Hematopoietic multipotent progenitor cell treated with erythropoietin and hydrocortisone succinate and interleukin-3 and kit ligand, for 4 days (in vitro differentiated cells): Measurements from ENCODE around the gene DIABLO.
"Not testable (repeated sequence)": the region's sequence is repeated elsewhere in the genome, so short reads cannot be mapped to it uniquely, and the experiment has no call there.

Experiments used
- DNase-seq: peaks from one replicate; pipeline ENCODE4 v3.0.0-alpha.2; 2015

Gene DIABLO

DNA sequence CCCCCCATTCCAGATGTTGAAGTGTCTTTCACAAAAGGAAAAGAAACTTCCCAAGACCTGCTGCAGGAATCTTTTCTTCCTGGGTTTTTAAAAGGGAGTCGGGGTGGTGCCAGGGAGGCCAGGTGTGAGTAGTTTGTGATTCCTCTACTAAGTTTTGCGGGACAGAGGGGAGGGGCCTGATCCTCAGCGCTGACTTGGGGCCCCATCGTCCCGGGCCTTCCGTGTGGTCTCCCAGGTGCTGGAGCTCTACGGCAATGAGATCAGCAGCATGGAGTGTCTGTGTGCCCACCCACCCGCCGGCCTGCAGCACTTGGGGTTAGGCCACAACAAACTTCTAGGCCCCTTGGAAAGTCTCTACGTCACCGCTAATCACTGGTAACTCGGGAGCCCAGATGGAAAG, 38.4 kb downstream of the DIABLO start:
- DNase-seq = no peak

DNA sequence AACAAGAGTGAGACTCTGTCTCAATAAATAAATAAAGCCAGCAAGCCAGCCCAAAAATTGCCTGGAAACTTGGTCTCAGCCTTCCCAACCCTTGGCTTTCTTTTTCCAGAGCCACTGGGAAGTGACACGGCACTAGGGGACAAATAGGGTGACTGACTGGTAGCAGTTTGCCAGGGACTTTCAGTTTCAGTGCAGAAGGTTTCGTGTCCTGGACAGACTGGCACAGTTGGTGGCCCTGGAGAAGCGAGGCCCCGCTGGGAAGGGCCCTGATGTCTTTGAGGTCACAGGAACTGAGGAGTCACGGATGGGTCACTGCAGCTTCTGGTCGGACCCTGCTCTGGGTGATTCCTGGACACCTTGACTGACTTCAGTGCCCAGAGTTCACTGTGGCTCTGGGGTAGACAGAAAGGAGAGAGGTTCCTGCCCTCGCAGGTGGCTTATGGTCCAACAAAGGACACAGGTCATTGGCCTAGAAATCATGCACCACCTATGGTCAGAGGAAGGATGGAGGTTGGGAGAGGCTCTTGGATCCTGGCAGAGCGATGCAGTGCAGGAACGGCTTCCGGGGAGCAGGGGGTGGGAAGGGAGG, 40.3 kb downstream of the DIABLO start:
- no peak for DNase-seq

- no peak for DNase-seq
Measured at GRCh38 chr12:122185079-122185478, 40.8 kb downstream of the DIABLO start.

DNA sequence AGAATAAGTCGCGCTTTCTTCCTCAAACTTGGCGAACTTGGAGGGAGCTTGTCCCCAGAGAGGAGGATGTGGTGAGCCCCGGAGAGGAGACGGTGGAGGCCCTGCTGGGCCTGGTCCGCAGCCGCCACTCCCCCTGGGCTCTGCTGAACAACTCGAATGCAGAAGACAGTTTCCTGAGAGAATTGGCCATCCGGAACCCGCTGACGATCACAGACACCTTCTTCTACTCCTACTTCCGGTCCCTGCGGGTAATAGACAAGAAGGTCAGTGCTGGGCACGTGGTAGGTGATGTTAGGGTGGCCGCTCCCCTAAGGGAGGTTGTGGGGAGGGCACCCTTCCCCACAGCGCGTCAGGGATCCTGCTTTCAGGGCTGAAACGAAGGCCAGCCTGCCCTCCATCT, 41.3 kb downstream of the DIABLO start:
- peak; percentile 54 for DNase-seq

DNA sequence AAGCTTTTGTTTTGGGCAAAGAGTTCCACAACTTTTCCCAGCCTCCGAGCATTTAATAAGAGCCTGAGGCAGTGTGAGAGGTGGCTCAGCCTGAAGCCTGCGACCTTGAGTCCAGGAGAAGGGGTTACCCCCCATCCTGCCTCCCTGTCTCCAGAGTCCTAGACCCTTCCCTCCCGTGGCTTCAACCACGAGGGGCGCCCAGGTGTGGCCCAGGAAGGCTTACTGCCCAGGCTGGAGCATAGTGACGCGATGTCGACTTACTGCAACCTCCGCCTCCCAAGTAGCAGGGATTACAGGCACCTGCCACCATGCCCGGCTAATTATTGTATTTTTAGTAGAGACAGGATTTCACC, 42.3 kb downstream of the DIABLO start:
- DNase-seq = no peak

DNA sequence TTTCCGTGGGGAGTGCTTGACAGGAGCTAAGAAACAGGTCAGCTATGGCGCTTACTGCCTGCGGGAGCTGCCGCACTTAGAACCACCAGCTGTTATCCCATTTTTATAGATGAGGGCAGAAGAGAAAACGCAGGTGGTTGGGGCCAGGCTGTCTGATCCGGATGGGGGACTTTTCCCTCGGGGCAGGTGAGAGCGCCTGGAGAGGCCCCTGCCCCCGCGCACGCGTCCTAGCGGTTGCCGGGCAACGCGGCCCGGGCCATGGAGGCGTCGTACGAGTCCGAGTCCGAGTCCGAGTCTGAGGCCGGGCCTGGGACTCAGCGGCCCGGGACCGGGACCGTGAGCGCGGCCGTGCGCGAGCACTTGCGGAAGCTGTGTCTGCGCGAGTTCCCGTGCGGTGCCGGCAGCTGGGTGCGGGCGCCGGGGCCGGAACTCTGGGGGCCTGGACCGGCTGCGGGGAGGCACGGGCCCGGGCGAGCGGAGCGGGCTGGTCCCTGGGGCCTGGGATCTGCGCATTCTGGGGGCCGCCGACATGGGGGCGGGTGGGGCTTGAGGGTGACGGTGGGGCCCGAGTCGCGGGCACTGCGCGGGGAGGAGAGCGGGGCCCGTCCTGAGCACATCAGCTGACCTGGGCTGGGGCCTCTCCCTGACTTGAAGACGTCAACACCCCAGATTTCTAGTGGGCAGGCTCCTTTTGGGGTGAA, 42.8 kb downstream of the DIABLO start, which contains the start of gene LRRC43:
LRRC43 (plus strand) TSS at position 237 of the 701 bp plus-strand sequence; CDS start at position 259, 22 bp downstream.
- DNase-seq = peak; percentile 47

DNA sequence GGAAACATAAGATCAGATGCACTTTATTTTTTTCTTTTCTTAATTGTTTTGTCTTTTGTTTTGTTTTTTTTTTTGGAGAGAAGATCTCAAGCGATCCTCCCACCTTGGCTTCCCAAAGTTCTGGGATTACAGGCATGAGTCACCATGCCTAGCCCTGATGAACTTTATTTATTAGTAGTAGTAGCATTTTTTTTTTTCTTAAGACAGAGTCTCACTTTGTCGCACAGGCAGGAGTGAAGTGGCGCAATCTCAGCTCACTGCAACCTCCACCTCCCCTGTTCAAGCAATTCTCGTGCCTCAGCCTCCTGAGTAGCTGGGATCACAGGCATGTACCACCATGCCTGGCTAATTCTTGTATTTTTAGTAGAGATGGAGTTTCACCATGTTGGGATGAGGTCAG, 49.4 kb downstream of the DIABLO start:
- not testable (repeated sequence) for DNase-seq

- DNase-seq = no peak
Measured at GRCh38 chr12:122174155-122174845, 51.6 kb downstream of the DIABLO start, which contains the start of gene IL31. IL31 (minus strand) TSS chr12:122174221; CDS start chr12:122174172, 49 bp downstream.

GRCh38 chr12:122172262-122172939, 53.5 kb downstream of the DIABLO start:
- no peak for DNase-seq

GRCh38 chr12:122171399-122171798, 54.5 kb downstream of the DIABLO start:
- DNase-seq = no peak

DNA sequence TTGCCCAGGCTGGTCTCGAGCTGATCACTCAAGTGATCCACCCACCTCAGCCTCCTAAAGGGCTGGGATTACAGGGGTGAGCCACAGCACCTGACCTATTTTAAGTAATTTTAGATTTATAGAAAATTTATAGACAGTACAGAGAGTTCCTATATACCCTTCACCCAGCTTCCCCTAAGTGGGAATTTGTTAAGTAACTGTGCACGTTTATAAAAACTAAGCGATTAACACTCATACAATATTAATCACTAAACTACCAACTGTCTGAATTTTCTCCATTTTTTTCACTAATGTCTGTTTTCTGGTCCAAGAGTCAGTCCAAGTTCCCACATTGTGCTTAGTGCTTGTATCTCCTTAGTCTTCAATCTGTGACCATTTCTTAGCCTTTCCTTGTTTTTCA, 57.4 kb downstream of the DIABLO start:
- DNase-seq = no peak

DNA sequence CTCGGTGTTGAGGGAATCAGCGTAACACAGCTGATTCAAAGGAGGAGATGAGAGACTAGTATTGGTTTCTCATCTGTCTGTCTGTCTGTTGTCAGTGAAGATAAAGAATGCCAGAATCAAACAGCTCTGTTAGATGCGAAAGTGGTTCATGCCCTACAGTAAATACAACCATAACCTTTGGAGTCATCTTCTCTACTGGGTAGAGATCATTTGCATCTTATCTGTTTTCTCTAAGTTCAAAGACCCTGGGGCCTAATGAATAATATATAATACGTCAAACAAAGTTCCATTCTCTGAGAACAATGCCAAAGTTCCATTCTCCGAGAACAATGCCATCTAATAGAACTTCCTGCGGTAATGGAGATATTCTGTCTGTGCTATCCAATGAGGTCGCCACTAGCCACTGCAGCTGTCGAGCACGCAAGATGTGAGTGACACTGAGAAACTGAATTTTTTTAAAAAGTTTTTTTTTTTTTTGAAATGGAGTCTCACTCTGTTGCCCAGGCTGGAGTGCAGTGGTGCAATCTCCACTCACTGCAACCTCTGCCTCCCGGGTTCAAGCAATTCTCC, 58.4 kb downstream of the DIABLO start:
- DNase-seq = no peak

- no peak for DNase-seq
Measured at GRCh38 chr12:122166422-122167349, 59.2 kb downstream of the DIABLO start.

DNA sequence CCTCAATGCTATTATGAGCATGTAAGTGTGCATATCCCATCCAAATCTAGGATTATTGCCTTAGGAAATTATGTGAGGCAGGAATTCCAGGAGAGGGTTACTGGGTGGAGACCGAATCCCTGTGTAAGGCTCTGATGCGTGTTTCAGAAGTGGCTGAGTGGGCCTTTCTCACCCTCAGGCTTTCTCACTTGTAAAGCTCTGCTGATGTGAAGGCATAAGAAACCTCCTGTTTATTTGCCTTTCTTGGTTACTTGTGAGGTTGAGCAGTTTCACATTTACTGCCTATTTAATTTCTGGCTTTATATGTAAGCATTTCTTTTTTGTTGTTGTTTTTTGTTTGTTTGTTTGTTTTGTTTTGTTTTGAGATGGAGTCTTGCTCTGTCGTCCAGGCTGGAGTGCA, 62.9 kb downstream of the DIABLO start:
- DNase-seq = no peak

DNA sequence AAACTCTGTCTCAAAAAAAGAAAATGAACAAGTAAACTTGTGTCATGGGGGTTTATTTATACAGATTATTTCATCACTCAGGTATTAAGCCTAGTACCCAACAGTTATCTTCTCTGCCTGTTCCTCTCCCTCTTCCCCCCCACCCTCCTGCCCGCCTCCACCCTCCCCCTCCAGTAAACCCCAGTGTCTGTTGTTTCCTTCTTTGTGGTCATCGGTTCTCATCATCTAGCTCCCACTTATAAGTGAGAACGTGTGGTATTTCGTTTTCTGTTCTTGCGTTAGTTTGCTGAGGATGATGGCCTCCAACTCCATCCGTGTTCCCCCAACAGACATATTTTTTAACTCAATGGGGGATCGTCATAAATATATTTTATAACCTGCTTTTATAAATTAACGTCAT, 64.2 kb downstream of the DIABLO start:
- peak; percentile 33 for DNase-seq

DNA sequence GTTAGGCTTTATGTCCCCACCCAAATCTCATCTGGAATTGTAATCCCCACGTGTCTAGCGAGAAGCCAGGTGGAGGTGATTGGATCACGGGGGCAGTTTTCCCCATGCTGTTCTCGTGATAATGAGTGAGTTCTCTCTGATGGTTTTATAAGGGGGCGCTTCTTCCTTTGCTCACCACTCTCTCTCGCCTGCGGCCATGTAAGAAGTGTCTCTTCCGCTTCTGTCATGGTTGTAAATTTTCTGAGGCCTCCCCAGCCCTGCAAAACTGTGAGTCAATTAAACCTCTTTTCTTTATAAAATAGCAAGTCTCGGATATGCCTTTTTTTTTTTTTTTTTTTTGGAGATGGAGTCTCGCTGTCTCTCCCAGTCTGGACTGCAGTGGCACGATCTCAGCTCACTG, 65.1 kb downstream of the DIABLO start:
- no peak for DNase-seq

GRCh38 chr12:122159882-122160281, 66.0 kb downstream of the DIABLO start:
- DNase-seq = no peak

- no peak for DNase-seq
Measured at GRCh38 chr12:122158700-122159285, 67.1 kb downstream of the DIABLO start.
